Left lung (tissue), 10 donors: ENCODE data around the gene MCCC1. TPM values are rescaled to one million over a fixed set of nuclear protein-coding genes. Genes with fewer than 3 reads are reported as not detected.

ENCODE experiments used
- ATAC-seq: fragments of 200-7000 bp; cut with Tn5 transposase; one replicate; pipeline ENCODE4 v1.9.1; 2020; ENCODE audit warnings: moderate library complexity
- DNase-seq, 4 donors: peaks; one replicate each; pipeline ENCODE4 v3.0.0-alpha.2; 2013 to 2020
- H3K27ac ChIP-seq, 2 donors: fragments of 200-600 bp; sonication (generic) in 1 of 2; one replicate each; pipeline versions ENCODE4 v1.5.0 to v1.8.0; 2020 to 2021
- H3K27me3 ChIP-seq, 2 donors: fragments of 200-600 bp; sonication (generic) in 1 of 2; one replicate each; pipeline versions ENCODE4 v1.5.0 to v1.8.0; 2020 to 2021
- H3K36me3 ChIP-seq, 2 donors: fragments of 200-600 bp; sonication (generic) in 1 of 2; one replicate each; pipeline versions ENCODE4 v1.5.0 to v1.8.0; 2020 to 2021
- H3K4me1 ChIP-seq, 2 donors: fragments of 200-600 bp; one replicate each; pipeline ENCODE4 v1.8.0; 2021
- H3K4me3 ChIP-seq, 2 donors: fragments of 200-600 bp; sonication (generic) in 1 of 2; one replicate each; pipeline versions ENCODE4 v1.5.0 to v1.8.0; 2020 to 2021; ENCODE audit warnings: mild to moderate bottlenecking in 1 of 2
- H3K9me3 ChIP-seq, 2 donors: fragments of 200-600 bp; sonication (generic) in 1 of 2; one replicate each; pipeline versions ENCODE4 v1.5.0 to v1.8.0; 2020 to 2021
- intact Hi-C, 2 donors: fragments of 100-400 bp; cut with DNase I; formaldehyde crosslinking; loops; one replicate each; pipeline versions ENCODE4 v1.11.2 to v1.14.2; 2022
- polyA plus RNA-seq, 6 donors: library from polyadenylated mRNA; unstranded; fragments of 120-200 nt; gene quantifications; one replicate each; pipeline ENCODE4 v1.2.1, GENCODE V29; 2013; ENCODE audit not compliant: insufficient read length in 6 of 6
- total RNA-seq, 2 donors: library from RNA; stranded (reverse); fragmentation: NEBNext Ultra II Directional; extraction: Animal tissue kit (Norgen Biotek cat#: 25700); gene quantifications; one replicate each; pipeline ENCODE4 v1.2.1, GENCODE V29; 2021
- TF ChIP-seq, protein P1 (sequence below), 2 donors: fragments of 200-600 bp; sonication (generic) in 1 of 2; IDR thresholded peaks; one replicate each; pipeline versions ENCODE4 v1.5.0 to v1.8.0; 2021; ENCODE audit warnings: antibody characterized with exemption in 2 of 2
- donor health status: DM: no; HTN: yes; CAD: no.
- donor health status: DM: no; HTN: no; CAD: no.

Gene MCCC1
- total and polyA plus RNA-seq, 8 donors, result 45.4 to 61.8 (median 51.1) TPM

DNA sequence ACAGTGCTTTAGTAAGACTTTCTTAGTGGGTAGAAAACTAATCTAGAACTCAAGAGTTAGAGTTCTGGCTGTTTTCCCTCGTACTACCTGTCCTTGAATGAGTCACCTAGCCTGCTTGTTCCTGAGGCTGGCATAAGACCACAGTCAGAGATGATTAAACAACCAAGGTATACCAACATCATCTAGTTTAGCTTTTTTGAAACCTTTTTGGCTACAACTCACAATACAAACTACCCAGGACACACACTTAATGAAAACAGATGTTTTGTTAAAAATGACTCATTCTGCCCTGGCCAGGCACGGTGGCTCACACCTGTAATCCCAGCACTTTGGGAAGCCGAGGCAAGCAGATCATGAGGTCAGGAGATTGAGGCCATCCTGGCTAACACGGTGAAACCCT is 4.6 kb downstream of the MCCC1 start:
- ATAC-seq (peak; percentile 28), DNase-seq (no peak)
- Histone ChIP-seq H3K27ac (no peak overlapping the region), H3K9me3 (no peaks in the 10 kb centered on the region), H3K27me3 (no peaks in the 10 kb centered on the region), H3K4me3 (no peak overlapping the region), H3K4me1 (peaks cover 0 to 15% of the 10 kb centered on the region in 2 donors), H3K36me3 (peaks cover 0 to 27% of the 10 kb centered on the region in 2 donors)
- TF ChIP-seq, protein P1, sequence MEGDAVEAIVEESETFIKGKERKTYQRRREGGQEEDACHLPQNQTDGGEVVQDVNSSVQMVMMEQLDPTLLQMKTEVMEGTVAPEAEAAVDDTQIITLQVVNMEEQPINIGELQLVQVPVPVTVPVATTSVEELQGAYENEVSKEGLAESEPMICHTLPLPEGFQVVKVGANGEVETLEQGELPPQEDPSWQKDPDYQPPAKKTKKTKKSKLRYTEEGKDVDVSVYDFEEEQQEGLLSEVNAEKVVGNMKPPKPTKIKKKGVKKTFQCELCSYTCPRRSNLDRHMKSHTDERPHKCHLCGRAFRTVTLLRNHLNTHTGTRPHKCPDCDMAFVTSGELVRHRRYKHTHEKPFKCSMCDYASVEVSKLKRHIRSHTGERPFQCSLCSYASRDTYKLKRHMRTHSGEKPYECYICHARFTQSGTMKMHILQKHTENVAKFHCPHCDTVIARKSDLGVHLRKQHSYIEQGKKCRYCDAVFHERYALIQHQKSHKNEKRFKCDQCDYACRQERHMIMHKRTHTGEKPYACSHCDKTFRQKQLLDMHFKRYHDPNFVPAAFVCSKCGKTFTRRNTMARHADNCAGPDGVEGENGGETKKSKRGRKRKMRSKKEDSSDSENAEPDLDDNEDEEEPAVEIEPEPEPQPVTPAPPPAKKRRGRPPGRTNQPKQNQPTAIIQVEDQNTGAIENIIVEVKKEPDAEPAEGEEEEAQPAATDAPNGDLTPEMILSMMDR (IDR thresholded peaks at IDR 0.05), result no peak
- intact Hi-C loops, result no loop called here

DNA sequence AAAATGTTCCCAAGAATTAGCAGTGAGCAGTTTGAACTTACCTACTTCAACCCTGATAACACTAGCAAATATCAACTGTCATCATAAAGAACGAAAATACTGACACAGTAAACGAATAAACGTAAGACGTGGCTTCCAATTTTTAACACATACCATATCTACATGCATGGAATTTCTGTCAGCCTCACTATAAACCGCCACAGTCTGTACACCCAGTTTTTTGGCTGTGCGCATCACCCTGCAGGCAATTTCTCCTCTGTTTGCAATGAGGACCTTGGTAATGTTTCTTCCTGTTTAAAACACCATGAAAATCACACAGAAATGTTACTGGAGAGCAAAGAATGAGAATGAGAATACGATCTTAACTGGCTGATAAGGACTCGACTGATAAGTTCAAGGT is 7.0 kb downstream of the MCCC1 start:
- ATAC-seq (no peak), DNase-seq (no peak)
- H3K27ac ChIP-seq, result no peak overlapping the region
- no peak overlapping the region for H3K4me3 ChIP-seq
- H3K4me1 ChIP-seq, result no peaks in the 10 kb centered on the region
- TF ChIP-seq, protein P1 (IDR thresholded peaks at IDR 0.05), result no peak
- no peaks in the 10 kb centered on the region for H3K9me3 ChIP-seq
- peaks cover 0 to 51% of the 10 kb centered on the region in 2 donors for H3K36me3 ChIP-seq
- H3K27me3 ChIP-seq, result no peaks in the 10 kb centered on the region
- intact Hi-C loops, result no loop called here

DNA sequence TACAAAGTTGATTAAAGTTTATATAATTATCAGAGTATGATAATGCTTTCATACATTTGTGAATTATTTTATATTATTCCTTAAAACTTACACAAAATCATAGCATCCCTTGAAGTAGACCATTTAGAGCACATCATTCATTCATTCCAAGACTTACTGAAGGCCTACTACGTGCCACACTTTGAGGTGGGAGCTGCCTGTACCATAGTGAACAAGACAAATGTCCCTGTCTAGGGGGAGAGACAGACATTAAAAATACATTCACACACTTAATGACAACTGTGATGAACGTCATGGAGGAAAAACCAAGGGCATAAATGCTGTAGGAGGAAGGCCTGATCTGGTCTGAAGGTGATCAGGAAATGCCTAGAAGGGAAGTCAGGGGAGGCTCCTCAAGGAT is 12.1 kb downstream of the MCCC1 start:
- intact Hi-C loops, result no loop called here
- ATAC-seq (no peak), DNase-seq (no peak)
- H3K4me1 ChIP-seq, result no peaks in the 10 kb centered on the region
- no peak overlapping the region for H3K27ac ChIP-seq
- TF ChIP-seq, protein P1 (IDR thresholded peaks at IDR 0.05), result no peak
- H3K4me3 ChIP-seq, result no peak overlapping the region
- H3K9me3 ChIP-seq, result no peaks in the 10 kb centered on the region
- peaks cover 0 to 92% of the 10 kb centered on the region in 2 donors for H3K36me3 ChIP-seq
- no peaks in the 10 kb centered on the region for H3K27me3 ChIP-seq

DNA sequence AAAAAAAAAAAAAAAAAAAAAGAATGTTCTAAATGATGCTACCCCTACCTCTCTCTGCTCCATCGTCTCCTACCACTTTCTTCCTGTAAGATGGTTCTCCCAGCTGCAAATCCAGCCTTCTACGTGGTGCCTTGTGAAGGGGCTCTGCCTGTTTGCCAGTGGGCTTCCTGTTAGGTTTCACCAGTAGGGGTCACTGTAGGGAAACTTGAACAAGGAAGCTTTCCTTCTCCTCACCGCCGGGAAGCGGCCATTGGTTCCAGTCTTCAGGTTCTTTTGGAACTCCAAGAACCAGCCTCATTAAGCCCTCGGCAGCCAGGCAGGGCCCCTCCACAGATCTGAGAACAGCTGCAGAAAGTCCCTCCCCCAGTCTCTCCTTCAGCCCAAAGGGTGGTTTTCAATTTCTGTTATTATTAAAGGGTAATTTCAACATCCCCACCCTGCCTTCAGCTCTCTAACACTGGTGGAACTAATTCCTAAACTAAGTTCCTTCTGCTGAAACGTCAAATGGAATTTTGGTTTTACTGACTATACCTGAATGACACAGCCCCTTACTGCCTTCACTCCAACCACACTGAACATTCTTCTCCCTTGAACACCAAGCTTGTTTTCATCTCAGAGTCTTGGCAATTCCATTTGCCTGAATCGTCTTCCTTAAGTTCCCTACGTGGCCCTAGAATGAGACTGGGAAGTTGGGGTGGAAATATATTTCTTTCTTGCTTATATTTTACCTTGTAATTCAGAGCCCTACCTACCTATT is 13.5 kb downstream of the MCCC1 start:
- H3K4me1 ChIP-seq, result no peaks in the 10 kb centered on the region
- ATAC-seq (peak; percentile 11), DNase-seq (peak in 1 of 4 donors; percentile 47)
- H3K4me3 ChIP-seq, result no peak overlapping the region
- peaks cover 0 to 91% of the 10 kb centered on the region in 2 donors for H3K36me3 ChIP-seq
- H3K27me3 ChIP-seq, result no peaks in the 10 kb centered on the region
- no peaks in the 10 kb centered on the region for H3K9me3 ChIP-seq
- TF ChIP-seq, protein P1 (IDR thresholded peaks at IDR 0.05), result peak; percentile 34 to 42
- H3K27ac ChIP-seq, result no peak overlapping the region
- intact Hi-C loops, result no loop called here

DNA sequence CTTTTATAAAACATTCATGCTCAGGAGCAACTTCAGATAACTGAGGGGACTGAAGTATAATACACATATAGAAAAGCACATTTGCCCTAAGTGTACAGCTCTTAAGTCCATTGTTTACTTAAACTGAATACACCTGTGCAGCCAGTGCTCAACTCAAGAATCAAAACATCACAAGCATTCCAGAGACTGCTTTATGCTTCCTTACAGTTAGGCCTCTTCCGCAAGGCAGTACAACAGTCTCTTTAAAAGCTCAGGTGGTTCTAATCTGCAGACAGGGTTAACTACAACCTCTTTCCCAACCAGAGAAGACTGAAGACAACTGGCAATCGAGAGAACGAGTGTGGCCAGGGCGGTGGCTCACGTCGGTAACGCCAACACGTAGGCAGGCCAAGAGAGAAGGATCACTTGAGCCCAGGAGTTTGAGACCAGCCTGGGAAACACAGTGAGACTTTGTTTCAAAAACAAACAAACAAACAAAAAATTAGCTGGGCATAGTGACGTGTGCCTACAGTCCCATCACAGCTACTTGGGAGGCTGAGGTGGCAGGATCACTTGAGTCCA is 16.9 kb downstream of the MCCC1 start:
- Histone ChIP-seq H3K4me3 (no peak overlapping the region), H3K27ac (peak overlapping the region in 1 of 2 donors; percentile 40), H3K36me3 (peaks cover 0 to 87% of the 10 kb centered on the region in 2 donors), H3K9me3 (peaks cover 0 to 4% of the 10 kb centered on the region in 2 donors), H3K4me1 (no peaks in the 10 kb centered on the region), H3K27me3 (no peaks in the 10 kb centered on the region)
- TF ChIP-seq, protein P1 (IDR thresholded peaks at IDR 0.05), result no peak
- DNase-seq (peak; percentile 11 to 61 (median 58)), ATAC-seq (peak; percentile 91)
- intact Hi-C loops, result no loop called here
